Measurements from ENCODE around the gene UBR4.

DNA sequence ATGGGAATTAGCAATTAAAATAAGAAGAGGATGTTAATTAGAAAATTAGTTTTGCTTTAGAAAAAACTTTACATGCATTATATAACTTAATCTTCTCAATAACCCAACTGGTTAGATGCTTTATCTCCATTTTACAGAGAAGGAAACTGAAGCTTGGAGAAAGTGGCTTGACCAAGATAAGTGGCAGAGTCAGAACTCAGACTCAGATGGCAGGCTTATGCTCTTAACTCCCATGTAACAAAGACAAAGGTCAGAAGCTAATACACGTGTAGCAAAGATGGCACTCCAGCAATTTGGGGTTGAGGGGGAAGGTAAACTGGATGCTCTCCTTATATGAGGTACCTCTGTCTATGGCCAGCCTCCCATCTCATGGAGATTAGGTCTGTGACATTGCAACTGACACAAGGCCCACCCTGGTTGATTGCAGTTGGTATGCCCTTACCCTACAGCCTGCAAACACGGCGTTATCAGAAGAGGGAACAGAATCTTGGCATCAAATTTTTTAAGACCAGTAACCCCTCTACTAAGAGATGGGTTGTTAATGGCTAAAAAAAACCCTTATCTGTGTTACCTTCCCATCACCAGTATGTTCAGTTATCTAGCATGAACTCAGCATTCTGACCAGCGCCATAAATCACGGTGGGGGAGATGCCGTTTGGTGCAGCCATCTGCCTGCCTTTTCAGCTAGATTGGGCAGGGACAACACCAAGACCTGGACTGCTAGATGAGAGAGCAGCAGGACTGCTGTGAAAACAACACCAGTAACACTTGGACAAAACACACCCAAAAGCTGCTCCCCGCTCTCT is 97.0 kb downstream of the UBR4 start:
- TF ChIP-seq, protein P1, sequence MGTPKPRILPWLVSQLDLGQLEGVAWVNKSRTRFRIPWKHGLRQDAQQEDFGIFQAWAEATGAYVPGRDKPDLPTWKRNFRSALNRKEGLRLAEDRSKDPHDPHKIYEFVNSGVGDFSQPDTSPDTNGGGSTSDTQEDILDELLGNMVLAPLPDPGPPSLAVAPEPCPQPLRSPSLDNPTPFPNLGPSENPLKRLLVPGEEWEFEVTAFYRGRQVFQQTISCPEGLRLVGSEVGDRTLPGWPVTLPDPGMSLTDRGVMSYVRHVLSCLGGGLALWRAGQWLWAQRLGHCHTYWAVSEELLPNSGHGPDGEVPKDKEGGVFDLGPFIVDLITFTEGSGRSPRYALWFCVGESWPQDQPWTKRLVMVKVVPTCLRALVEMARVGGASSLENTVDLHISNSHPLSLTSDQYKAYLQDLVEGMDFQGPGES (IDR thresholded peaks at IDR 0.05; ENCODE audit: low read depth, low read length) = no peak
- TF ChIP-seq SMC3 (IDR thresholded peaks at IDR 0.05; ENCODE audit: low read depth, low read length) (no peak), RFX5 (IDR thresholded peaks at IDR 0.05; ENCODE audit: low read length) (no peak), ELF1 (IDR thresholded peaks at IDR 0.05) (no peak), YY1 (IDR thresholded peaks at IDR 0.05; ENCODE audit: low read depth) (no peak), MXI1 (IDR thresholded peaks at IDR 0.05; ENCODE audit: low read depth, low read length) (no peak), NRF1 (IDR thresholded peaks at IDR 0.05; ENCODE audit: low read depth, low read length) (no peak)
- TF ChIP-seq, protein P2, sequence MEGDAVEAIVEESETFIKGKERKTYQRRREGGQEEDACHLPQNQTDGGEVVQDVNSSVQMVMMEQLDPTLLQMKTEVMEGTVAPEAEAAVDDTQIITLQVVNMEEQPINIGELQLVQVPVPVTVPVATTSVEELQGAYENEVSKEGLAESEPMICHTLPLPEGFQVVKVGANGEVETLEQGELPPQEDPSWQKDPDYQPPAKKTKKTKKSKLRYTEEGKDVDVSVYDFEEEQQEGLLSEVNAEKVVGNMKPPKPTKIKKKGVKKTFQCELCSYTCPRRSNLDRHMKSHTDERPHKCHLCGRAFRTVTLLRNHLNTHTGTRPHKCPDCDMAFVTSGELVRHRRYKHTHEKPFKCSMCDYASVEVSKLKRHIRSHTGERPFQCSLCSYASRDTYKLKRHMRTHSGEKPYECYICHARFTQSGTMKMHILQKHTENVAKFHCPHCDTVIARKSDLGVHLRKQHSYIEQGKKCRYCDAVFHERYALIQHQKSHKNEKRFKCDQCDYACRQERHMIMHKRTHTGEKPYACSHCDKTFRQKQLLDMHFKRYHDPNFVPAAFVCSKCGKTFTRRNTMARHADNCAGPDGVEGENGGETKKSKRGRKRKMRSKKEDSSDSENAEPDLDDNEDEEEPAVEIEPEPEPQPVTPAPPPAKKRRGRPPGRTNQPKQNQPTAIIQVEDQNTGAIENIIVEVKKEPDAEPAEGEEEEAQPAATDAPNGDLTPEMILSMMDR (IDR thresholded peaks at IDR 0.05) = no peak
- TF ChIP-seq, protein P3, sequence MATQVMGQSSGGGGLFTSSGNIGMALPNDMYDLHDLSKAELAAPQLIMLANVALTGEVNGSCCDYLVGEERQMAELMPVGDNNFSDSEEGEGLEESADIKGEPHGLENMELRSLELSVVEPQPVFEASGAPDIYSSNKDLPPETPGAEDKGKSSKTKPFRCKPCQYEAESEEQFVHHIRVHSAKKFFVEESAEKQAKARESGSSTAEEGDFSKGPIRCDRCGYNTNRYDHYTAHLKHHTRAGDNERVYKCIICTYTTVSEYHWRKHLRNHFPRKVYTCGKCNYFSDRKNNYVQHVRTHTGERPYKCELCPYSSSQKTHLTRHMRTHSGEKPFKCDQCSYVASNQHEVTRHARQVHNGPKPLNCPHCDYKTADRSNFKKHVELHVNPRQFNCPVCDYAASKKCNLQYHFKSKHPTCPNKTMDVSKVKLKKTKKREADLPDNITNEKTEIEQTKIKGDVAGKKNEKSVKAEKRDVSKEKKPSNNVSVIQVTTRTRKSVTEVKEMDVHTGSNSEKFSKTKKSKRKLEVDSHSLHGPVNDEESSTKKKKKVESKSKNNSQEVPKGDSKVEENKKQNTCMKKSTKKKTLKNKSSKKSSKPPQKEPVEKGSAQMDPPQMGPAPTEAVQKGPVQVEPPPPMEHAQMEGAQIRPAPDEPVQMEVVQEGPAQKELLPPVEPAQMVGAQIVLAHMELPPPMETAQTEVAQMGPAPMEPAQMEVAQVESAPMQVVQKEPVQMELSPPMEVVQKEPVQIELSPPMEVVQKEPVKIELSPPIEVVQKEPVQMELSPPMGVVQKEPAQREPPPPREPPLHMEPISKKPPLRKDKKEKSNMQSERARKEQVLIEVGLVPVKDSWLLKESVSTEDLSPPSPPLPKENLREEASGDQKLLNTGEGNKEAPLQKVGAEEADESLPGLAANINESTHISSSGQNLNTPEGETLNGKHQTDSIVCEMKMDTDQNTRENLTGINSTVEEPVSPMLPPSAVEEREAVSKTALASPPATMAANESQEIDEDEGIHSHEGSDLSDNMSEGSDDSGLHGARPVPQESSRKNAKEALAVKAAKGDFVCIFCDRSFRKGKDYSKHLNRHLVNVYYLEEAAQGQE (IDR thresholded peaks at IDR 0.05; ENCODE audit: low read depth, low read length) = no peak
- TF ChIP-seq, protein P4, sequence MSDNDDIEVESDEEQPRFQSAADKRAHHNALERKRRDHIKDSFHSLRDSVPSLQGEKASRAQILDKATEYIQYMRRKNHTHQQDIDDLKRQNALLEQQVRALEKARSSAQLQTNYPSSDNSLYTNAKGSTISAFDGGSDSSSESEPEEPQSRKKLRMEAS (IDR thresholded peaks at IDR 0.05; ENCODE audit: low read depth) = no peak
